Skeletal muscle tissue (tissue), 4 donors: ENCODE data around the gene ZNF777. TPM values are rescaled to one million over a fixed set of nuclear protein-coding genes. Genes with fewer than 3 reads are reported as not detected.

ENCODE experiments used
- H3K27ac ChIP-seq: one replicate; pipeline ENCODE4 v1.7.0; 2013; ENCODE audit warnings: mild to moderate bottlenecking, low read depth, low read length, inconsistent platforms
- H3K27me3 ChIP-seq, 3 donors: one replicate each; pipeline ENCODE4 v1.7.0; 2013; ENCODE audit warnings: low read length in 3 of 3; ENCODE audit not compliant: control insufficient read depth in 3 of 3, insufficient read depth in 3 of 3
- H3K36me3 ChIP-seq, 3 donors: one replicate each; pipeline ENCODE4 v1.7.0; 2013; ENCODE audit warnings: low read length in 3 of 3; ENCODE audit not compliant: control insufficient read depth in 3 of 3, insufficient read depth in 3 of 3
- H3K4me1 ChIP-seq, 3 donors: one replicate each; pipeline ENCODE4 v1.7.0; 2013; ENCODE audit warnings: low read length in 3 of 3, mild to moderate bottlenecking in 3 of 3; ENCODE audit not compliant: control insufficient read depth in 3 of 3, insufficient read depth in 3 of 3
- H3K4me3 ChIP-seq, 3 donors: one replicate each; pipeline ENCODE4 v1.7.0; 2013; ENCODE audit warnings: low read length in 3 of 3
- H3K9ac ChIP-seq, 3 donors: one replicate each; pipeline ENCODE4 v1.7.0; 2013; ENCODE audit warnings: low read length in 3 of 3, mild to moderate bottlenecking in 3 of 3, moderate library complexity in 2 of 3, low read depth in 1 of 3
- H3K9me3 ChIP-seq, 3 donors: one replicate each; pipeline ENCODE4 v1.7.0; 2013; ENCODE audit warnings: low read length in 3 of 3; ENCODE audit not compliant: control insufficient read depth in 3 of 3
- total RNA-seq: library from RNA; depleted of rRNA; stranded (reverse); fragments of >200 nt; gene quantifications from one replicate; pipeline ENCODE4 v1.2.3, GENCODE V29; 2014
- donor health status: Osteomylitis.

Gene ZNF777
- total RNA-seq, 1 donor from 2014 or later: 2.1 TPM

- H3K27me3 ChIP-seq: no peaks in the 10 kb centered on the region
- no peaks in the 10 kb centered on the region for H3K9me3 ChIP-seq
- no peak overlapping the region for H3K9ac ChIP-seq
- H3K4me1 ChIP-seq: no peaks in the 10 kb centered on the region
- peaks cover 33 to 41% (median 33%) of the 10 kb centered on the region in 3 donors for H3K36me3 ChIP-seq
- no peak overlapping the region for H3K4me3 ChIP-seq
- no peak overlapping the region for H3K27ac ChIP-seq
Measured at GRCh38 chr7:149477494-149478443, 16.9 kb upstream of the ZNF777 start.

GRCh38 chr7:149476791-149477190 is 15.9 kb upstream of the ZNF777 start:
- Histone ChIP-seq H3K27ac (no peak overlapping the region), H3K4me3 (no peak overlapping the region), H3K9me3 (no peaks in the 10 kb centered on the region), H3K27me3 (no peaks in the 10 kb centered on the region), H3K36me3 (peaks cover 34 to 47% (median 37%) of the 10 kb centered on the region in 3 donors), H3K9ac (no peak overlapping the region), H3K4me1 (no peaks in the 10 kb centered on the region)

GRCh38 chr7:149475121-149476045 is 14.5 kb upstream of the ZNF777 start:
- no peaks in the 10 kb centered on the region for H3K4me1 ChIP-seq

GRCh38 chr7:149474309-149475120 is 13.7 kb upstream of the ZNF777 start:
- no peak overlapping the region for H3K27ac ChIP-seq
- H3K27me3 ChIP-seq: no peaks in the 10 kb centered on the region
- peaks cover 38 to 47% (median 41%) of the 10 kb centered on the region in 3 donors for H3K36me3 ChIP-seq
- H3K9ac ChIP-seq: no peak overlapping the region
- no peaks in the 10 kb centered on the region for H3K9me3 ChIP-seq
- H3K4me1 ChIP-seq: no peaks in the 10 kb centered on the region
- H3K4me3 ChIP-seq: no peak overlapping the region

More at GRCh38 chr7:149475121-149476045, 14.5 kb upstream of the ZNF777 start:
- H3K27me3 ChIP-seq: no peaks in the 10 kb centered on the region
- H3K9me3 ChIP-seq: no peaks in the 10 kb centered on the region
- H3K4me3 ChIP-seq: no peak overlapping the region
- H3K27ac ChIP-seq: no peak overlapping the region
- H3K36me3 ChIP-seq: peaks cover 37 to 47% (median 38%) of the 10 kb centered on the region in 3 donors
- no peak overlapping the region for H3K9ac ChIP-seq

- H3K36me3 ChIP-seq: peaks cover 38 to 47% (median 41%) of the 10 kb centered on the region in 3 donors
Measured at GRCh38 chr7:149473251-149473650, 12.4 kb upstream of the ZNF777 start.

GRCh38 chr7:149471289-149471953 is 10.6 kb upstream of the ZNF777 start:
- no peak overlapping the region for H3K9ac ChIP-seq
- no peak overlapping the region for H3K27ac ChIP-seq
- no peaks in the 10 kb centered on the region for H3K9me3 ChIP-seq
- no peaks in the 10 kb centered on the region for H3K27me3 ChIP-seq
- H3K36me3 ChIP-seq: peaks cover 27 to 35% (median 30%) of the 10 kb centered on the region in 3 donors
- no peak overlapping the region for H3K4me3 ChIP-seq
- H3K4me1 ChIP-seq: no peaks in the 10 kb centered on the region

More at GRCh38 chr7:149473251-149473650, 12.4 kb upstream of the ZNF777 start:
- Histone ChIP-seq H3K27ac (no peak overlapping the region), H3K4me1 (no peaks in the 10 kb centered on the region), H3K27me3 (no peaks in the 10 kb centered on the region), H3K9me3 (no peaks in the 10 kb centered on the region), H3K9ac (no peak overlapping the region), H3K4me3 (no peak overlapping the region)

GRCh38 chr7:149469806-149470205 is 8.9 kb upstream of the ZNF777 start:
- no peaks in the 10 kb centered on the region for H3K4me1 ChIP-seq
- H3K27me3 ChIP-seq: no peaks in the 10 kb centered on the region
- peaks cover 17 to 22% (median 19%) of the 10 kb centered on the region in 3 donors for H3K36me3 ChIP-seq
- no peak overlapping the region for H3K27ac ChIP-seq
- no peak overlapping the region for H3K4me3 ChIP-seq
- no peaks in the 10 kb centered on the region for H3K9me3 ChIP-seq
- H3K9ac ChIP-seq: no peak overlapping the region

GRCh38 chr7:149468208-149468607 is 7.3 kb upstream of the ZNF777 start:
- Histone ChIP-seq H3K9me3 (no peaks in the 10 kb centered on the region), H3K9ac (no peak overlapping the region), H3K27me3 (no peaks in the 10 kb centered on the region), H3K27ac (no peak overlapping the region), H3K4me3 (no peak overlapping the region), H3K4me1 (no peaks in the 10 kb centered on the region), H3K36me3 (peaks cover 8 to 10% (median 9%) of the 10 kb centered on the region in 3 donors)

GRCh38 chr7:149467321-149467859 is 6.5 kb upstream of the ZNF777 start:
- Histone ChIP-seq H3K9me3 (no peaks in the 10 kb centered on the region), H3K27me3 (no peaks in the 10 kb centered on the region), H3K4me1 (no peaks in the 10 kb centered on the region), H3K36me3 (peaks cover 3 to 4% (median 4%) of the 10 kb centered on the region in 3 donors), H3K4me3 (no peak overlapping the region), H3K9ac (no peak overlapping the region), H3K27ac (no peak overlapping the region)
